Upper lobe of left lung (tissue), 6 donors: ENCODE results near the gene BUD13. TPM values are rescaled to one million over a fixed set of nuclear protein-coding genes. Genes with fewer than 3 reads are reported as not detected.

Source experiments
- ATAC-seq, 2 donors: fragments of 200-7000 bp; cut with Tn5 transposase; one replicate each; pipeline ENCODE4 v1.9.1; 2022; ENCODE audit warnings: mild to moderate bottlenecking in 2 of 2, moderate library complexity in 2 of 2; ENCODE audit not compliant: low FRiP score in 2 of 2
- DNase-seq, 2 donors: peaks; one replicate each; pipeline ENCODE4 v3.0.0-alpha.2; 2019 to 2020
- H3K27ac ChIP-seq, 4 donors: fragments of 200-600 bp; sonication (generic); one replicate each; pipeline ENCODE4 v1.5.1; 2016 to 2019
- H3K27me3 ChIP-seq, 4 donors: fragments of 200-600 bp; sonication (generic); one replicate each; pipeline ENCODE4 v1.5.1; 2017 to 2019
- H3K36me3 ChIP-seq, 4 donors: fragments of 200-600 bp; sonication (generic); one replicate each; pipeline ENCODE4 v1.5.1; 2016 to 2019
- H3K4me1 ChIP-seq, 4 donors: fragments of 200-600 bp; sonication (generic); one replicate each; pipeline ENCODE4 v1.5.1; 2018 to 2019
- H3K4me3 ChIP-seq, 4 donors: fragments of 200-600 bp; sonication (generic); one replicate each; pipeline ENCODE4 v1.5.1; 2017 to 2019; ENCODE audit warnings: mild to moderate bottlenecking in 2 of 4, moderate library complexity in 1 of 4
- H3K9me3 ChIP-seq, 4 donors: fragments of 200-600 bp; sonication (generic); one replicate each; pipeline ENCODE4 v1.5.1; 2018 to 2019
- CTCF ChIP-seq, 6 experiments: fragments of 450-650 bp in 4 of 6; fragments of 200-600 bp in 2 of 6; sonication (generic) in 2 of 6; IDR thresholded peaks; one replicate each; pipeline ENCODE4 v1.5.1; 2016 to 2019; ENCODE audit warnings: antibody characterized with exemption in 6 of 6
- EP300 ChIP-seq, 4 donors: sonication (generic); formaldehyde crosslinking; IDR thresholded peaks; one replicate each; pipeline ENCODE4 v1.5.1; 2017; ENCODE audit warnings: antibody characterized with exemption in 4 of 4, control low read depth in 2 of 4
- POLR2A ChIP-seq, 4 donors: fragments of 450-650 bp; IDR thresholded peaks; one replicate each; pipeline ENCODE4 v1.5.1; 2016 to 2017; ENCODE audit warnings: antibody characterized with exemption in 4 of 4, mild to moderate bottlenecking in 2 of 4
- POLR2AphosphoS5 ChIP-seq, 2 donors: sonication (generic); formaldehyde crosslinking; IDR thresholded peaks; one replicate each; pipeline ENCODE4 v1.5.1; 2017; ENCODE audit warnings: antibody characterized with exemption in 2 of 2
- WGBS, 2 donors: methylation state at CpG; one replicate each; pipeline ENCODE4 v1.1.5; 2017 to 2018; 5-methylcytosine and 5-hydroxymethylcytosine counted together
- total RNA-seq, 6 donors: library from RNA; depleted of rRNA in 4 of 6; stranded (reverse); fragments of >200 nt in 4 of 6; gene quantifications; one replicate each; pipeline versions ENCODE4 v1.1.0 to v1.2.1, GENCODE V29; 2016 to 2021
- donor health status: DM: no; HTN: no; CAD: no; lungs with moderate emphysema.
- donor health status: DM: no; HTN: yes; CAD: no; lungs with severe emphysema.

The BUD13 gene
- total RNA-seq, 6 donors from 2014 or later, result 12.1 to 18.9 (median 17.0) TPM

- WGBS, 2 donors, result 89 to 91% methylated on average over 4 of the region's 4 CpGs
- H3K27me3 ChIP-seq, result no peaks in the 10 kb centered on the region
- ATAC-seq, result no peak
- H3K27ac ChIP-seq, result no peak overlapping the region
- H3K4me1 ChIP-seq, result peaks cover 9 to 18% (median 10%) of the 10 kb centered on the region in 4 donors
- no peaks in the 10 kb centered on the region for H3K9me3 ChIP-seq
- H3K4me3 ChIP-seq, result no peak overlapping the region
- H3K36me3 ChIP-seq, result peaks cover 50 to 91% (median 76%) of the 10 kb centered on the region in 4 donors
- DNase-seq, result no peak
- TF ChIP-seq POLR2AphosphoS5 (IDR thresholded peaks at IDR 0.05) (no peak), POLR2A (IDR thresholded peaks at IDR 0.05) (no peak), EP300 (IDR thresholded peaks at IDR 0.05) (no peak), CTCF (IDR thresholded peaks at IDR 0.05) (no peak)
These were observed 9.9 kb upstream of the BUD13 start for GRCh38 chr11:116782728-116783127.

DNA sequence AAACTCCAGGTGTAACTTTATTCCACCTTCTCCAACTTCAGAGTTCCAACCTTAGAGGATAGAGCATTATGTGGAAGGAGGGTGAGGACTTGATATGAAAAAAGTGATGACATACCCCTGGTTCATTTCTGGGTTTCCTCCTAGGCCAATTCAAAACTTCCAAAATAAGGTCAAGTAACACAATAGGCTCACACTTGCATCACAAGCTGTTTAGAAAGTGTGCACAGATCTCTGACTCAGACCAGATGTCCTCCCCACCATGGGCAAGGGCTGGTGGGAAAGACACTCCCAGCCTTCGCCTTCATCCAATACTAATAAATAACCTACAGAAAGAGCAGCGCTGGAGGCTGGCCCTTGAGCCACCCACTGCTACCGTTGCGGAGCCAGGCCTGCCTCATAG is 5.8 kb upstream of the BUD13 start:
- Histone ChIP-seq H3K36me3 (peaks cover 33 to 71% (median 49%) of the 10 kb centered on the region in 4 donors), H3K4me3 (no peak overlapping the region), H3K9me3 (no peaks in the 10 kb centered on the region), H3K27me3 (no peaks in the 10 kb centered on the region), H3K27ac (no peak overlapping the region), H3K4me1 (peaks cover 0 to 7% (median 2%) of the 10 kb centered on the region in 4 donors)
- no peak for ATAC-seq
- no peak for DNase-seq
- no peak for TF ChIP-seq CTCF (IDR thresholded peaks at IDR 0.05)
- no peak for TF ChIP-seq POLR2A (IDR thresholded peaks at IDR 0.05)
- WGBS, 2 donors, result 98 to 99% methylated on average over 4 of the region's 4 CpGs

- Histone ChIP-seq H3K36me3 (peaks cover 20 to 56% (median 34%) of the 10 kb centered on the region in 4 donors), H3K4me3 (no peak overlapping the region), H3K4me1 (peaks cover 0 to 10% (median 5%) of the 10 kb centered on the region in 4 donors), H3K27ac (no peak overlapping the region), H3K9me3 (no peaks in the 10 kb centered on the region), H3K27me3 (no peaks in the 10 kb centered on the region)
- 71 to 77% methylated on average over 7 of the region's 7 CpGs for WGBS, 2 donors
- DNase-seq (no peak), ATAC-seq (no peak)
- TF ChIP-seq POLR2A (IDR thresholded peaks at IDR 0.05) (no peak), POLR2AphosphoS5 (IDR thresholded peaks at IDR 0.05) (no peak), CTCF (IDR thresholded peaks at IDR 0.05) (no peak), EP300 (IDR thresholded peaks at IDR 0.05) (no peak)
These were observed 4.3 kb upstream of the BUD13 start for GRCh38 chr11:116777056-116777455.

GRCh38 chr11:116776522-116776984 is 3.8 kb upstream of the BUD13 start:
- DNase-seq, result no peak
- H3K4me3 ChIP-seq, result no peak overlapping the region
- H3K4me1 ChIP-seq, result peaks cover 4 to 15% (median 10%) of the 10 kb centered on the region in 4 donors
- H3K9me3 ChIP-seq, result no peaks in the 10 kb centered on the region
- TF ChIP-seq POLR2A (IDR thresholded peaks at IDR 0.05) (no peak), POLR2AphosphoS5 (IDR thresholded peaks at IDR 0.05) (no peak), CTCF (IDR thresholded peaks at IDR 0.05) (no peak), EP300 (IDR thresholded peaks at IDR 0.05) (no peak)
- H3K36me3 ChIP-seq, result peaks cover 16 to 51% (median 29%) of the 10 kb centered on the region in 4 donors
- no peak overlapping the region for H3K27ac ChIP-seq
- no peak for ATAC-seq
- no peaks in the 10 kb centered on the region for H3K27me3 ChIP-seq

GRCh38 chr11:116775975-116776374 is 3.2 kb upstream of the BUD13 start:
- Histone ChIP-seq H3K27ac (no peak overlapping the region), H3K4me1 (peaks cover 9 to 21% (median 16%) of the 10 kb centered on the region in 4 donors), H3K9me3 (no peaks in the 10 kb centered on the region), H3K36me3 (peaks cover 16 to 45% (median 24%) of the 10 kb centered on the region in 4 donors), H3K27me3 (no peaks in the 10 kb centered on the region), H3K4me3 (no peak overlapping the region)
- TF ChIP-seq POLR2AphosphoS5 (IDR thresholded peaks at IDR 0.05) (no peak), CTCF (IDR thresholded peaks at IDR 0.05) (no peak), EP300 (IDR thresholded peaks at IDR 0.05) (no peak), POLR2A (IDR thresholded peaks at IDR 0.05) (no peak)
- DNase-seq (no peak), ATAC-seq (no peak)
- WGBS, 2 donors, result 83 to 85% methylated on average over 5 of the region's 5 CpGs
